HG02610 (cell line): Measurements from ENCODE around the gene DEPP1.
A peak's percentile ranks its signal among the peaks of the same experiment; 100 is the strongest.
"Not testable (repeated sequence)": the region's sequence is repeated elsewhere in the genome, so short reads cannot be mapped to it uniquely, and the experiment has no call there.

Source experiments
- ATAC-seq: cut with Tn5 transposase; IDR thresholded peaks from one replicate; pipeline ENCODE4 v1.9.1; 2021; ENCODE audit warnings: mild to moderate bottlenecking, moderate library complexity; ENCODE audit not compliant: unreplicated experiment

The DEPP1 gene

DNA sequence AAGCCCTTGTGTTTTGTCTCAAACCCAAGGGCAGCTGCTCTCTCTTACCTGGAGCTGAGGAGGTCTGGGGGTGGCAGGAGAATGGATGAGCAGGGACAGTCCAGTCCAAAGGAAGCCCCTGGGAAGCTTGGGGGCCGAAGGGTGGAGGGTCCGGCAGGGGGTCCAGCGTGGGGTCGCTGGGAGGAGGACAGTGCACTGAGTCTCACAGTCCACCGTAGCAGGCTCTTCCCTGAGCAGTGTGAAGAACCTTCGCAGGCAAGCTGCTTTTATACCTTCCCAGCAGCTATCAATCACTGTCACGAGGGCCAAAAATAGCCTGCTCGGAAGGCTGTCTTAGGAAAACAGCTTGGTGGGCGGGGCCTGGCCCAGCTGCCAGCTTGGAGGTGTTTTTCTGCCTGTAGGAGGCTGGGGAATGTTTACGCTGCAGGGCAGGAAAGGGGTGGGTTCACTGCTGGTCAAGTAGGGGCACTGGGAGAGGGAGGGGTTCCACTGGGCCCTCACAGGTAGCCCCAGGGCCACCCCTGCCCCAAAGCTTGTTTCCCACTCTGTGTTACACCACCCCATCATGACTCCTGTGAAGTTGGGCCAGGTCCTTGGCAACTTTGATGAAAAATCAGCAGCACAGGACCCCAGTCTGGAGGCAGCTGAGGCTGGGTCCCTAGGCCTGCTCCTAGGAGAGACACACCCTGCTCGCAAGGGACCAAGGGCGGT is at the start of gene DEPP1:
Gene DEPP1, minus strand, starts transcription at position 240 of the 711 bp plus-strand sequence. CDS start 779 bp downstream, outside the sequence.
- ATAC-seq = no peak

DNA sequence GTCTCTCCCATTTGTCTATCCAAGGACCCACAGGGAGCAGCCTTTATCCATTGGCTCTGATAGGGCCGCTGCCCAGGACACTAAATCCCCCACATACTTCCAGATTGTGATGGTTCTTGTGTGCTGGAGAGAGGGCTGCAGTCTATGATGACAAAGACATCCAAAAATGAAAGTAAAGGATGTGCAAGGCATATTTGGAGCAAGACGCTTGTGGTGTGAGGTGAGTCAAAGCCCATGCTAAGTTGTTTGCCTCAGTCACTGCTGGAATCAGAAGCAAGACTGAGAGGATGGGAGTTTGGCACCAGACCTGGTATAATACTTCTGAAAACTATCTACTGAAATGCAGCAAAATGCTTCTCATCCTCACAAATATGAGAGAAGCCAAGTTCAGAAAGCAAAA is 44.8 kb upstream of the DEPP1 start:
- no peak for ATAC-seq

GRCh38 chr10:45015590-45015989 is 37.0 kb upstream of the DEPP1 start:
- ATAC-seq = no peak

GRCh38 chr10:45014557-45014956 is 35.9 kb upstream of the DEPP1 start:
- not testable (repeated sequence) for ATAC-seq

- peak; percentile 65 for ATAC-seq
Observed at GRCh38 chr10:45008524-45009161, 30.0 kb upstream of the DEPP1 start.

DNA sequence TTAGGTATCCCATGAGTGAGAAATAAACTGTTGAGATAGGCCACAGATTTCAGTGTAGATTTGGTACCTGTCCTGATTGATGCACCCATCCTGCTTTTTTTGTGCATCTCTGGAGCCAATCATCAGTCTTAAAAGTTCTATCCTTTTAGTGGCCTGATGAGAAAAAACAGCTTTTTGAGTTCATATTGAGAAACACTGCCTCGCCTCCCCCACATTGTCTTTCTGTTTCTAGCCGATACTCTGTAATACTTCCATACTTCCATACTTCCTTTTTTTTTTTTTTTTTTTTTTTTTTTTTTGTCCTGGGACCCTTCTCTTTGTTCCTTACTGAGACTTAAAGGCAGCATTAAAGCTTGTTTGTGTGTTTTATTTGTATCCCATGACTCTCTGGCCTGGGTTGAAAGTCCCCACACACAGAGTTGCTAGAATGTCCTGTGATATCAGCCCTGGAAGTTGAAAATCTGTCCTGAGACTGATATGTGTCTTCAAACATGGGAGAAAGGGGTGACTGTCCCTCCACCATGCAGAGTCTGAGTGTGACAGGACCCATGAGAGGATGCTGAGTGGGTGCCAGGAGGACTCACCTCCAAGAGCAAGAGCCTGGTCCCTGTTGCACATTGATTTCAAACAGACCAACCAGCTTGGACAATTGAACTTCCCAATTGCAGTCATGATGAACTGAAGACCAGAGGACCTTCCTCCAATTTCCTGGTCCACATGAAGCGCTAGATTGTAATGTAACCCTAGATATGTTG is 27.8 kb upstream of the DEPP1 start:
- ATAC-seq = no peak

DNA sequence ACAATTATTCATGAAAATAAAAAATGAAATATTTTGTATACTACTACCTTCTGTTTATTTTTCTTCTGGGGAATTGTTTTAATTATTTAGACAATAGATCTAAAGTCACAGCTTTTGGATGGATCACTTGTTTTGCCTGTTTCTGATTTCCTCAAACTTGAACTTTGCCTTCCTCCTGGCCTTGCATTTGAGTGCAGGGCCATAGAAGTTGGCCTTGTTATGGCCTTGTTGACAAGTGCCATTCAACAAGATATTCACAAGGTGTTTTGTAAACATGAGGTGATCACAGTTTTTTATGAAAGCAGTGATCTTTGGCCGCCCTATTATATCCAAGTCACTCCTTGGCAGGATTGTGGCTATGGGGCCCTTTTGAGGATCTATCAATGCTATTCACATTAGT is 26.7 kb upstream of the DEPP1 start:
- no peak for ATAC-seq

DNA sequence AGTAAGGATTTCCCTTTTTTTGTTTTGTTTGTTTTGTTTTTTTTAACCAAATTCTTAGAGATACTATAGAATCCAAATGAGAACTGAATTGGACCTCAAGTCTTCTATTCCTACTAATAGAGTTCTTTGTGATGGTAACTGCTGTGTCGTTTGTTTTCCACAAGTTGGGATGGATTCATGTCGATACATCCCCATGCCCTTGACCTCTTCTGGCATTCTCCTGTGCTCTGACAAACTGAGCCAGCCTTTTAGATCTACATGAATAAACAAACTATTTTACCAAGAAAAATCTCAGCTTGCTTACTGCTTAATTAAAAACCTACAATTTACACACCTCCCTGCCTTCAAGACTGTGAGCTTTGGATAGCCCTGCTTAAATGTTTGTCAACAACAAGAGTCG is 26.1 kb upstream of the DEPP1 start:
- no peak for ATAC-seq

GRCh38 chr10:45003432-45004000 is 24.9 kb upstream of the DEPP1 start:
- ATAC-seq = no peak

DNA sequence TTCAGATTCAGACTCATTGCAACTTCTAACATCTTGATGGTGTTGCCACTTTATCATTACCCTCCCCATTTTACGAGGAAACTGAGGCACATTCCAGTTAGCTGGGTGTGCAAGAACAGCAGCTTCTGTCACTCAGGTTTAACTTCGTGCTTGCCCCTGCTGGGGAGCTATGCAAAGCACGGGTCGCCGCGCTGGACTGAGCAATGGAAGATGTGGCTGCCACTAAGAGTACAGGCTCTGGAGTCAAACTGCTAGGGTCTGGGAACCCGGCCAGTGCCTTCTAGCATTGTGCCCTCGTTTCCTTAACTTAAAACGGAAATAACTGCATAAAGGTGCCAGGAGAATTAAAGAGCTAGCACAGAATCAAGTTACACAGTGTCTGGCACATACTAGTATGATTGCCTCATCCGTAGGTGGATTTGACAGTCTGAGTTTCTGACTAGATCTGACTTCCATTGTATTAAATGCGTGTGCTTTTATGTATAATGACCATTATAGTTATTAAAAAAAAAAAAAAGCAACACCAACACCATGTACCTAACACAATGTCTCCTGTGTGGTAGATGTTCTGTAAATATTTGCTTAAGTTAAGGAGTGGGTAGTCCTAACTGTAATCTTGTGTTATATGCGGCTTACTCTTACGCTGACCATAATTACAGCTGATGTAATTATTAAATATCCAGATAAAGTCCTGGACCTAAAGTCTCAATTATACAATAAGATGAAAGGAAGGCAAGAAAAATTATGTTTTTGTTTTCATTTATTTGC is 23.0 kb upstream of the DEPP1 start:
- peak; percentile 75 for ATAC-seq

GRCh38 chr10:45000752-45001380 is 22.3 kb upstream of the DEPP1 start, which contains the start of gene ZNF22:
Gene ZNF22 (plus strand): TSS chr10:45000923. CDS start chr10:45003369, 2,446 bp downstream.
- peak; percentile 62 for ATAC-seq

DNA sequence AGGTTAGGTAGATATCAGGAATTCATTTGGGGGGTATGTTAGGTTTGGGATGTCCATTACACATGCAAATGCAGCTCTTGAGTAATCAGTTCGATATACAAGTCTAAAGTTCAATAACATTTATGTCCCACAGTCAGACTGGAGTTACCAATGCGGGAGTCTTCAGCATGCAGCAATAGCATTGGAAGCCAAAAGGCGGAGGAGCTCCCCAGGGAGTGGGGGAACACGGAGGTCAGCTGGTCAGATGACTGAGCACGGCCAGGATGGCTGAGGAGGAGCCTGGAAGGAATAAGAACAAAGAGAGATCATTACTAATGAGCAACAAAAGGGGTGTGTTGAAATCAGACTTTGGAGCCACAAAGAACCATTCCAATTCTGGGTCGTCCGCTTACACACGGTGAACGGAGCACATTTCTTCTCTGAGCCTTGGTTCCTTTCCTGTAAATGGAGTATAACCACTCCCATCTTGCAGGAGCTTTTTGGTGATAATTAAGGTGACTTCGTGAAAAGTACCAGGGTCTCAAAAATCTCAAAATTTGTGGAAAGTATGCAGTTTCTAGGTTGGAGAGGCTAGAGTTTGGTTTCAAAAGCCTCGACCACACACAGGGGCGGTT is 21.6 kb upstream of the DEPP1 start:
- no peak for ATAC-seq

- ATAC-seq = no peak
Observed at GRCh38 chr10:44998146-44998631, 19.6 kb upstream of the DEPP1 start.

GRCh38 chr10:44997105-44997748 is 18.6 kb upstream of the DEPP1 start:
- ATAC-seq = no peak

DNA sequence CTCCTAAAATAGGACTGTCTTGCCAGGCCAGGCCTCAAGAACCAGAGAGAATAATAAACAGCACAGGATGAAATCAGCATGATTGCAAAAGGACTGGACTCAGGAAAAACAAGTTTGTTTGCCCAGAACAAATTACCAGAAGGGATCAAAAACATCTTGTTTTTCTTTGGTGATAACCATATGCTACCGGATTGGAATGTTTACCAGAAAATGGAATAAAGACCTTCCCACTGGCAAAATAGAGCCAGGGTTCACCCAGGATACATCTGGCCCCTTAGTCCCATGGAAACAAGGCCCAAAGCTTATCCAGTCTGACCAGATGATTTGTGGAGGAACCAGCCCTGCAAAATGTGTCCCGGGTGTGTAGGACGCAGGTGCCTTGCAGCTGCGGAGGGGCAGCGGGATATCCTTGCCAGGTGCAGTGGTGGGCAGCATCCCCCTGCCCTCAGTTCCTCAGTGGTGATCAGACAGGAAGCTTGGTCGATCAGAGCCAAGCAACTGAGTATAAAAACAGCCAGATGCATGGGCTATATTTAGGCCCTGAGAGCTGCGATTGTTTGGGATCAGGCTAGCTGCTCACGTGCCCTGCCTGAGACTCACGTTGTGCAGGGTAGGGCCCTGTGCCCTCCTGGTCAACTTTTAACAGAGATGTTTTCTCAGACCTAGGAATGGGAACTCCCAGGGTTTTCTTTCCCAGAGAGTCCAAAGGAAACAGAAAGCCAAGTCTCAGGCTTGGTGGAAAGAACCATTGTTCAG is 17.5 kb upstream of the DEPP1 start:
- ATAC-seq = no peak

- ATAC-seq = no peak
Observed at GRCh38 chr10:44995581-44995913, 16.9 kb upstream of the DEPP1 start.

DNA sequence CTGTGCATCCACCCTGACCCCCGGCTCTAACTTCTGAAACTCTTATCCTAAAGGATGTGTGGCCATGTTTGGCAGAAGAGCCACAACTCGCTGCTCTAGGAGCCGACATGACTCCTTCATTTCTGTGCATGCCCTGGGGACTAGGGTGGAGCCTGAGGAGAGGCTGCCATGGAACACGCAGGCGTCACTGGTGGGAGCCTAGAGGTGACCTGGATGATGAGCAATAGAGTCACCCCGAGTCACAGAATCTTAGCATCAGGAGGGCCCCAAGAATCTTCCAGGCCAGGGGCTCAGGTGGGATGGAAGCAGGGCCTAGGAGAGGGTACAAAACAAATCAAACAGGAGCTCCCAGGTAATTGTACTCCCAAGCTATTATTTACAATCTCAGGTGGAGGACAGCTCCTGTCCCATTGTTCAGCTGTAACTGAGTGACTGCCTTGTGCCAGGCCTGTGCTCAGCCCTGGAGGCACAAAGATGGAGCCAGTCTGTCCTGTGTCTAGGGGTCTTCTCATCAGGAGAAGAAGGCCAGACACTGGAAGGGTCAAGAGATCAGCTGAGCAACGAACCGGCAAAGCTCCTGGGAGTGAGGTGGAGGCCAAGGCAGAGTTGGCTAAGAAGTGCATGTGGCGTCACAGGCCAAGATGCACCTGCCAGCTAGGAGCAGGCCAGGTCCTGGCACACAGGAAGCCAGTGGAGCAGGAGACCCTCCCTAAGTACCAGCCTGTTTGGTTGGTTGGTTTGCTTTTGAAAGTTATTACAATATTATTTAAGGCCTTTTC is 16.3 kb upstream of the DEPP1 start:
- no peak for ATAC-seq
